Astrocyte of the spinal cord (primary cell): ENCODE results near the gene MORF4L2.

Experiments used
- DNase-seq: peaks from one replicate; pipeline ENCODE4 v3.0.0; 2011; ENCODE audit warnings: low read depth, low spot score
- H3K4me3 ChIP-seq: 2 replicates; pipeline ENCODE4 v1.5.1; 2011; ENCODE audit warnings: low read depth, mild to moderate bottlenecking, low read length, moderate library complexity
- CTCF ChIP-seq: IDR thresholded peaks from 2 replicates; pipeline ENCODE4 v1.5.1; 2012; ENCODE audit warnings: low read depth, mild to moderate bottlenecking, low read length, inconsistent platforms
- in situ Hi-C: cut with HindIII; loops from 2 replicates; pipeline ENCODE4 v1.10.0; 2017; ENCODE audit warnings: low sequenced_read_pairs

MORF4L2 gene

GRCh38 chrX:103699243-103699642, 12.7 kb upstream of the MORF4L2 start:
- in situ Hi-C loops = no loop called here
- H3K4me3 ChIP-seq = no peak overlapping the region
- no peak for DNase-seq
- TF ChIP-seq CTCF = no peak

- TF ChIP-seq CTCF = no peak
- no peak for DNase-seq
- H3K4me3 ChIP-seq = no peak overlapping the region
- in situ Hi-C loops = no loop called here
Observed at GRCh38 chrX:103697687-103698086, 11.2 kb upstream of the MORF4L2 start.

GRCh38 chrX:103691059-103691458, 4.6 kb upstream of the MORF4L2 start:
- in situ Hi-C loops = no loop called here
- no peak for DNase-seq
- no peak overlapping the region for H3K4me3 ChIP-seq
- no peak for TF ChIP-seq CTCF

GRCh38 chrX:103688946-103689345, 2.4 kb upstream of the MORF4L2 start:
- peak; percentile 61 for TF ChIP-seq CTCF
- in situ Hi-C loops = no loop called here
- no peak overlapping the region for H3K4me3 ChIP-seq
- peak; percentile 43 for DNase-seq

GRCh38 chrX:103687696-103688201, 1.2 kb upstream of the MORF4L2 start:
- in situ Hi-C loops = no loop called here
- peak; percentile 69 for TF ChIP-seq CTCF
- H3K4me3 ChIP-seq = peak overlapping the region; percentile 75
- DNase-seq = peak; percentile 82

GRCh38 chrX:103687073-103687695, 685 bp upstream of the MORF4L2 start:
- TF ChIP-seq CTCF = peak; percentile 28
- DNase-seq = no peak
- H3K4me3 ChIP-seq = peak overlapping the region; percentile 75
- in situ Hi-C loops = no loop called here
